Heart right ventricle (tissue), 16 donors: Measurements from ENCODE around the gene CEP104. TPM values are rescaled to one million over a fixed set of nuclear protein-coding genes. Genes with fewer than 3 reads are reported as not detected.

Experiments used
- ATAC-seq, 8 donors: fragments of 200-7000 bp; cut with Tn5 transposase; one replicate each; pipeline ENCODE4 v1.9.1; 2020; ENCODE audit warnings: mild to moderate bottlenecking in 8 of 8, moderate library complexity in 8 of 8, moderate number of reproducible peaks in 1 of 8
- DNase-seq, 2 donors: peaks; one replicate each; pipeline ENCODE4 v3.0.0-alpha.2; 2020
- H3K27ac ChIP-seq, 10 donors: fragments of 200-600 bp; sonication (generic) in 2 of 10; one replicate each; pipeline versions ENCODE4 v1.5.0 to v1.8.0; 2020 to 2022; ENCODE audit warnings: mild to moderate bottlenecking in 3 of 10
- H3K27me3 ChIP-seq, 7 donors: fragments of 200-600 bp; one replicate each; pipeline ENCODE4 v1.8.0; 2021 to 2022; ENCODE audit warnings: mild to moderate bottlenecking in 2 of 7
- H3K36me3 ChIP-seq, 9 donors: fragments of 200-600 bp; sonication (generic) in 1 of 9; one replicate each; pipeline versions ENCODE4 v1.5.0 to v1.8.0; 2020 to 2022; ENCODE audit warnings: mild to moderate bottlenecking in 2 of 9
- H3K4me1 ChIP-seq, 9 donors: fragments of 200-600 bp; sonication (generic) in 1 of 9; one replicate each; pipeline versions ENCODE4 v1.5.0 to v1.8.0; 2020 to 2022; ENCODE audit warnings: mild to moderate bottlenecking in 4 of 9
- H3K4me3 ChIP-seq, 10 donors: fragments of 200-600 bp; sonication (generic) in 2 of 10; one replicate each; pipeline versions ENCODE4 v1.5.0 to v1.8.0; 2020 to 2022; ENCODE audit warnings: mild to moderate bottlenecking in 7 of 10, moderate library complexity in 2 of 10
- H3K9me3 ChIP-seq, 11 donors: fragments of 200-600 bp in 10 of 11; sonication (generic) in 2 of 11; one replicate each; pipeline versions ENCODE4 v1.5.0 to v1.8.0; 2013 to 2022; ENCODE audit warnings: mild to moderate bottlenecking in 2 of 11, control low read depth in 1 of 11, moderate library complexity in 1 of 11
- WGBS, 2 donors: extraction: QIAGEN DNeasy Blood & Tissue Kit; methylation state at CpG; one replicate each; pipeline ENCODE4 v1.1.7; 2013; ENCODE audit warnings: inconsistent platforms in 1 of 2; 5-methylcytosine and 5-hydroxymethylcytosine counted together
- intact Hi-C, 10 donors: fragments of 100-400 bp; cut with DNase I; formaldehyde crosslinking; loops; one replicate each; pipeline versions ENCODE4 v1.11.1 to v1.14.2; 2022
- polyA plus RNA-seq, 2 donors: library from polyadenylated mRNA; stranded (reverse); fragments of 200-250 nt; gene quantifications; one replicate each; pipeline ENCODE4 v1.2.3, GENCODE V29; 2013
- total RNA-seq, 10 donors: library from RNA; stranded (reverse); fragmentation: NEBNext Ultra II Directional in 3 of 10; extraction: Animal tissue kit (Norgen Biotek cat#: 25700) in 3 of 10; gene quantifications; one replicate each; pipeline versions ENCODE4 v1.2.1 to v1.2.4, GENCODE V29; 2021 to 2023
- TF ChIP-seq, protein P1 (sequence below), 9 donors: fragments of 200-600 bp; sonication (generic) in 2 of 9; IDR thresholded peaks; one replicate each; pipeline versions ENCODE4 v1.5.0 to v1.8.0; 2021 to 2022; ENCODE audit warnings: antibody characterized with exemption in 9 of 9, mild to moderate bottlenecking in 5 of 9, moderate library complexity in 1 of 9
- donor health status: Arrhythmogenic right ventricular cardiomyopathy.
- donor health status: ischemic (EF 13 %, LVEDD 7.1; RV severe dilation, severe dysfunction).
- donor health status: healthy with polysubstance abuse.
- donor health status: DM: no; HTN: yes; CAD: no.
- donor health status: DM: no; HTN: no; CAD: no.
- donor health status: ischemic (EF 25% LVEDD 6.9; RV normal size, moderate dysfunction).
- donor health status: ischemic (EF 25% LVEDD 5.7; RV mildly dilated, moderate dysfunction).
- donor health status: healthy.
- donor health status: DM: yes; HTN: yes; CAD: no.
- donor health status: Ischemic cardiomyopathy.
- donor health status: ischemic (EF 35%, LVEDD 5.7; RV mildly dilated, moderate dysfunction).
- donor health status: nonischemic (EF 11% LVEDD 7.7; RV severe dilation, severe dysfunction).
- donor health status: DM: yes; HTN: yes; CAD: no.
- donor health status: PGD.
- donor health status: ischemic (EF 29% LVEDD 5.4; RV normal size, mild dysfunction).
- donor health status: nonischemic (EF 23%, LVEDD 6.1; RV moderate dilation, normal function).

Gene CEP104
- total and polyA plus RNA-seq, 12 donors = 4.9 to 42.9 (median 27.2) TPM

DNA sequence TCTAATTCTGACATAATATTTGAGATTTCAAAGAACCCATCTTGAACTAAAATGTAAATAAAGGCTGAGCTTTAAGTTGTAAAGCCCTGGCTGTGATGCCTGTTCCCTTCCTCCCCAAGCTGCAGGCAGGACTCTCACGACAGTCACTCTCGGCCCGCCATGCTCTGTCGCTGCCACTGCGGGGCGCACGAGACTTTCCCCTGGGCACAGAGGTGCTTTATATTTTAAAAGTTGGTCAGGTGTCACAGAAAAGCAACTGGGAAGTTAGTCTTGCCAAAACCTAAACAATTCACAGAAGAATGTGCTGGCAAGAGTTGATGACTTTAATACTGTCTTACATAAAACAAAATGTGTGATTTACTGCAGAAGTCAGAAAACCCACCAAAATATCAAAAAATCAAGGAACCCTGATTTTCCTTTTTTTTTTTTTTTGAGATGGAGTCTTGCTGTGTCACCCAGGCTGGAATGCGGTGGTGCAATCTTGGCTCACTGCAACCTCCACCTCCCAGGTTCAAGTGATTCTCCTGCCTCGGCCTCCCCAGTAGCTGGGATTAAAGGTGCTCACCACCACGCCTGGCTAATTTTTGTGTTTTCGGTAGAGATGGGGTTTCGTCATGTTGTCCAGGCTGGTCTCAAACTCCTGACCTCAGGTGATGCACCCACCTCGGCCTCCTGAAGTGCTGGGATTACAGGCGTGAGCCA lies 71.4 kb downstream of the CEP104 start:
- Histone ChIP-seq H3K36me3 (peaks cover 0 to 97% (median 60%) of the 10 kb centered on the region in 9 donors), H3K9me3 (no peaks in the 10 kb centered on the region), H3K27ac (no peak overlapping the region), H3K27me3 (no peaks in the 10 kb centered on the region), H3K4me3 (no peak overlapping the region), H3K4me1 (peaks cover 0 to 32% (median 21%) of the 10 kb centered on the region in 9 donors)
- ATAC-seq (no peak), DNase-seq (peak in 1 of 2 donors; percentile 0)
- WGBS, 2 donors = 76 to 77% methylated on average over 14 of the region's 14 CpGs
- TF ChIP-seq, protein P1, sequence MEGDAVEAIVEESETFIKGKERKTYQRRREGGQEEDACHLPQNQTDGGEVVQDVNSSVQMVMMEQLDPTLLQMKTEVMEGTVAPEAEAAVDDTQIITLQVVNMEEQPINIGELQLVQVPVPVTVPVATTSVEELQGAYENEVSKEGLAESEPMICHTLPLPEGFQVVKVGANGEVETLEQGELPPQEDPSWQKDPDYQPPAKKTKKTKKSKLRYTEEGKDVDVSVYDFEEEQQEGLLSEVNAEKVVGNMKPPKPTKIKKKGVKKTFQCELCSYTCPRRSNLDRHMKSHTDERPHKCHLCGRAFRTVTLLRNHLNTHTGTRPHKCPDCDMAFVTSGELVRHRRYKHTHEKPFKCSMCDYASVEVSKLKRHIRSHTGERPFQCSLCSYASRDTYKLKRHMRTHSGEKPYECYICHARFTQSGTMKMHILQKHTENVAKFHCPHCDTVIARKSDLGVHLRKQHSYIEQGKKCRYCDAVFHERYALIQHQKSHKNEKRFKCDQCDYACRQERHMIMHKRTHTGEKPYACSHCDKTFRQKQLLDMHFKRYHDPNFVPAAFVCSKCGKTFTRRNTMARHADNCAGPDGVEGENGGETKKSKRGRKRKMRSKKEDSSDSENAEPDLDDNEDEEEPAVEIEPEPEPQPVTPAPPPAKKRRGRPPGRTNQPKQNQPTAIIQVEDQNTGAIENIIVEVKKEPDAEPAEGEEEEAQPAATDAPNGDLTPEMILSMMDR (IDR thresholded peaks at IDR 0.05) = peak in 3 of 9 donors; percentile 15 to 31 (median 23)
- intact Hi-C loops = no loop called here

DNA sequence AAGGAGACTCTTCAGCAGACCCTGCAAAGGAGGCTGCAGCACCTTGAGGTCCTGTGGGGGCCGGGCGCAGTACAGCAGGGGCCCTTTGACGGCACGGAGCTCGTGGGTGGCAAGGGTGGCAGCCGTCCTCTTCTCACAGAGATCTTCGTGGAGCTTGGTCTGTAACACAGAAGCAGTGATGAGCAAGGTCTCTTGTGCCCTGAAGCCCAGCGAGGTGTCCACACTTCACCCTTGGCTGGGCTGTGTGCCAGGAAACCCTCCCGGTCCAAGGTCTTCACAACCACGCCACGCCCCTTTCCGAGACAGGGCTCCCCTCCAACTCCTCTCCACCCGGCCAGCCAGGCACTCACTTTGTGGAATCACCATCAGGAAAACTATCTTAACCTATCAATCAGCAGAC lies 72.0 kb downstream of the CEP104 start:
- Histone ChIP-seq H3K4me1 (peaks cover 0 to 26% (median 15%) of the 10 kb centered on the region in 9 donors), H3K9me3 (no peaks in the 10 kb centered on the region), H3K27me3 (no peaks in the 10 kb centered on the region), H3K36me3 (peaks cover 0 to 97% (median 65%) of the 10 kb centered on the region in 9 donors), H3K27ac (no peak overlapping the region), H3K4me3 (no peak overlapping the region)
- intact Hi-C loops = no loop called here
- peak in 2 of 8 donors; percentile 21 to 40 for ATAC-seq
- TF ChIP-seq, protein P1 (IDR thresholded peaks at IDR 0.05) = no peak
- 54 to 69% methylated on average over 13 of the region's 13 CpGs for WGBS, 2 donors
- DNase-seq = peak in 1 of 2 donors; percentile 57

DNA sequence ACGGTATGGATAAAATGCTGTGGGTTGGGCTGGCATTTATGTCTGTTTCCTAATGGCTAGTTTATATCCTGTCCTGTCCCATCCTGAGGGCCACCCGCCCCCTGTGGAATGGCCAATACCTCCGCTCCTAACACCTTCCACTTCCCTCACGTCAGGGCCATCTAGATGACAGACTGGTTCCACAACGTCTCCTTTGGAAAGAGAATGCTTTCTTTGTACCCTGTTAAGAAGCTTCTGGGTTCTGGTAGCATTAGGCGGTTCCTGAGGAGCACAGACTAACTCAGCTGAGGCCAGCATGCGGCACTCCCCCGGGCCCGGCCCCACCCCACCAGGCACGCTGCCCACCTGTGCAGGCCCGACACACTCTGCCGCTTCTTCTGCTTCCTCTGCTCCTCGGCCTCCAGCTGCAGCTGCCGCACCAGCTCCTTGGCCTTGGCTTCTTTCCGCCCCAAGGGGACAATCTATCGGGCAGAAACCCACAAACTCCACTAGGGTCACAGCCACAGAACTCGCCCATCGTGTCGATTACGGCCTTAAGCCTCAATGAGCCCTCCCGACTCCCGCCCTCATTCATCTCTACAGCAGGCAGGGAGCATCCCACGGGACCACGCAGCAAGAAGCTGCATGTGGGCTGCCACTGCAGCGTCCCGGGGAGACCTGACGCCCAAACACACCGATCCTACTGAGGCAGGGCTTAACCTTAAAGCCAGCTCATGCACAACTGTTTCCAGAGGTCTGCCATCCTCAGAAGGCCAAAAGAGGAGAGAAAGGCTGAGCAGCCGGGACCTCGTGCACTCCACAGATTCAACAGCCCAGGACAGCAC lies 73.1 kb downstream of the CEP104 start:
- ATAC-seq (no peak), DNase-seq (no peak)
- Histone ChIP-seq H3K4me3 (no peak overlapping the region), H3K9me3 (no peaks in the 10 kb centered on the region), H3K27me3 (no peaks in the 10 kb centered on the region), H3K4me1 (peaks cover 0 to 14% (median 4%) of the 10 kb centered on the region in 9 donors), H3K36me3 (peaks cover 0 to 98% (median 77%) of the 10 kb centered on the region in 9 donors), H3K27ac (no peak overlapping the region)
- 92% methylated on average over 30 of the region's 30 CpGs for WGBS, 2 donors
- intact Hi-C loops = no loop called here
- TF ChIP-seq, protein P1 (IDR thresholded peaks at IDR 0.05) = no peak

DNA sequence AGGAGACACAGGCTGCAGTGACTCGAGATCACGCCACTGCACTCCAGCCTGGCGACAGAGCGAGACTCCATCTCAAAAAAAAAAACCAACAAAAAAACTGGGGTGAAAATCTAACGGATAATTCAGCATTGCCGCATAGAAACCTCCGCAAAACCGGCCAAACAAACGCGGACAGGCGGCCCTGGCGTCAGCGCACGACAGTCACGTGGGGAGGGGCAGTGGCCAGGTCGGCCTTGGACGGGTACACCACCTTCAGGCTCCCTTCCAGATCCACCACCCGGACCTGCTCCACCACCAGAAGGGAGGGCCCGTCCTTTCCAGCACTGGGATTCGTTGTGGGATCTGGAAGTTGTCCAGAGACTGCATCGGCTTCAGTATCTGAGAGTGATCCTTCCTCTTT lies 76.1 kb downstream of the CEP104 start:
- H3K27ac ChIP-seq = no peak overlapping the region
- intact Hi-C loops = no loop called here
- TF ChIP-seq, protein P1 (IDR thresholded peaks at IDR 0.05) = no peak
- no peaks in the 10 kb centered on the region for H3K9me3 ChIP-seq
- no peaks in the 10 kb centered on the region for H3K27me3 ChIP-seq
- ATAC-seq (no peak), DNase-seq (no peak)
- H3K4me3 ChIP-seq = no peak overlapping the region
- 87 to 89% methylated on average over 21 of the region's 21 CpGs for WGBS, 2 donors
- H3K36me3 ChIP-seq = peaks cover 0 to 84% (median 59%) of the 10 kb centered on the region in 9 donors
- H3K4me1 ChIP-seq = peaks cover 0 to 13% (median 3%) of the 10 kb centered on the region in 9 donors
